BLaER1 treated with 17β-estradiol and CSF1 and Interleukin-3, amounts not matched to agents 10 nM and 100 nM (cell line): ENCODE results near the gene GSK3A.

ENCODE experiments used
- H3K27ac ChIP-seq, 11 experiments: shearing (Covaris generic); formaldehyde crosslinking; 2 replicates each; pipeline ENCODE4 v1.8.1; 2022
- H3K27me3 ChIP-seq, 11 experiments: shearing (Covaris generic); formaldehyde crosslinking; 2 replicates each; pipeline ENCODE4 v1.8.1; 2022
- H3K36me3 ChIP-seq, 11 experiments: shearing (Covaris generic); formaldehyde crosslinking; 2 replicates each; pipeline ENCODE4 v1.8.1; 2022
- H3K4me1 ChIP-seq, 10 experiments: shearing (Covaris generic); formaldehyde crosslinking; 2 replicates each; pipeline ENCODE4 v1.8.1; 2022
- H3K4me2 ChIP-seq, 11 experiments: shearing (Covaris generic); formaldehyde crosslinking; 2 replicates each; pipeline ENCODE4 v1.8.1; 2022
- H3K4me3 ChIP-seq, 10 experiments: shearing (Covaris generic); formaldehyde crosslinking; 2 replicates each; pipeline ENCODE4 v1.8.1; 2022
- H3K9ac ChIP-seq, 11 experiments: shearing (Covaris generic); formaldehyde crosslinking; 2 replicates each; pipeline ENCODE4 v1.8.1; 2022
- H3K9me3 ChIP-seq, 11 experiments: shearing (Covaris generic); formaldehyde crosslinking; replicated peaks in 1 of 11; 2 replicates each; pipeline ENCODE4 v1.8.1; 2022
- H4K20me1 ChIP-seq, 11 experiments: shearing (Covaris generic); formaldehyde crosslinking; 2 replicates each; pipeline ENCODE4 v1.8.1; 2022
- Cebpa-rat ChIP-seq, 11 experiments: shearing (Covaris generic); IDR thresholded peaks; 2 replicates each; pipeline ENCODE4 v1.8.1; 2022

Gene GSK3A

GRCh38 chr19:42242512-42243409, at the start of gene GSK3A:
TSS of gene GSK3A (minus strand) at chr19:42242602. CDS start at chr19:42242465, 137 bp downstream.
- Histone ChIP-seq H3K27me3 (no peaks in the 10 kb centered on the region), H3K4me3 (peak within 1 kb of the TSS; percentile 87 to 98 (median 90)), H3K4me1 (peaks cover 54 to 65% (median 62%) of the 10 kb centered on the region in 10 experiments), H3K36me3 (peaks cover 12 to 43% (median 32%) of the 10 kb centered on the region in 11 experiments; a peak in 20 of 22 replicates), H3K9ac (peak within 1 kb of the TSS; percentile 95 to 99 (median 97)), H3K27ac (peak within 1 kb of the TSS; percentile 87 to 96 (median 92)), H3K9me3 (no peaks in the 10 kb centered on the region), H4K20me1 (peaks cover 15 to 59% (median 47%) of the 10 kb centered on the region in 11 experiments; a peak in 19 of 22 replicates), H3K4me2 (peak within 1 kb of the TSS; percentile 93 to 100 (median 97))
- TF ChIP-seq Cebpa-rat (IDR thresholded peaks at IDR 0.05) = no peak

- TF ChIP-seq Cebpa-rat (IDR thresholded peaks at IDR 0.05) = no peak
- no peaks in the 10 kb centered on the region for H3K27me3 ChIP-seq
- peaks cover 80 to 97% (median 90%) of the 10 kb centered on the region in 11 experiments for H3K36me3 ChIP-seq
- no peaks in the 10 kb centered on the region for H3K9me3 ChIP-seq
- H4K20me1 ChIP-seq = peaks cover 48 to 98% (median 84%) of the 10 kb centered on the region in 11 experiments
- H3K4me2 ChIP-seq = peak overlapping the region in 9 of 11 experiments; percentile 31 to 85 (median 61); a peak in 18 of 22 replicates
- H3K4me3 ChIP-seq = peak overlapping the region in 1 of 10 experiments; percentile 40; a peak in 1 of 20 replicates
- no peak overlapping the region for H3K27ac ChIP-seq
- peaks cover 42 to 53% (median 51%) of the 10 kb centered on the region in 10 experiments; a peak in 19 of 20 replicates for H3K4me1 ChIP-seq
- peak overlapping the region in 7 of 11 experiments; percentile 9 to 45 (median 20); a peak in 3 of 22 replicates for H3K9ac ChIP-seq
Measured at GRCh38 chr19:42291435-42291810, 49.0 kb upstream of the GSK3A start.

- peak overlapping the region in 1 of 10 experiments; percentile 40; a peak in 2 of 20 replicates for H3K4me3 ChIP-seq
- TF ChIP-seq Cebpa-rat (IDR thresholded peaks at IDR 0.05) = no peak
- peaks cover 55 to 98% (median 84%) of the 10 kb centered on the region in 11 experiments for H4K20me1 ChIP-seq
Measured at GRCh38 chr19:42290523-42291434, 48.4 kb upstream of the GSK3A start.

GRCh38 chr19:42290136-42290522, 47.7 kb upstream of the GSK3A start:
- Histone ChIP-seq H3K36me3 (peaks cover 77 to 84% (median 82%) of the 10 kb centered on the region in 11 experiments), H3K9me3 (no peaks in the 10 kb centered on the region), H3K9ac (peak overlapping the region in 7 of 11 experiments; percentile 26 to 49 (median 43); a peak in 11 of 22 replicates), H3K4me1 (peaks cover 55 to 66% (median 64%) of the 10 kb centered on the region in 10 experiments), H3K4me3 (no peak overlapping the region), H4K20me1 (peaks cover 61 to 98% (median 90%) of the 10 kb centered on the region in 11 experiments), H3K27ac (peak overlapping the region in 3 of 11 experiments; percentile 18 to 29 (median 18); a peak in 3 of 22 replicates), H3K27me3 (no peaks in the 10 kb centered on the region), H3K4me2 (peak overlapping the region in 10 of 11 experiments; percentile 23 to 85 (median 59); a peak in 17 of 22 replicates)
- no peak for TF ChIP-seq Cebpa-rat (IDR thresholded peaks at IDR 0.05)

More at GRCh38 chr19:42290523-42291434, 48.4 kb upstream of the GSK3A start:
- Histone ChIP-seq H3K9me3 (no peaks in the 10 kb centered on the region), H3K36me3 (peaks cover 78 to 91% (median 88%) of the 10 kb centered on the region in 11 experiments), H3K9ac (peak overlapping the region in 9 of 11 experiments; percentile 9 to 49 (median 32); a peak in 12 of 22 replicates), H3K27ac (peak overlapping the region in 3 of 11 experiments; percentile 18 to 29 (median 18); a peak in 3 of 22 replicates), H3K4me2 (peak overlapping the region; percentile 23 to 85 (median 57); a peak in 18 of 22 replicates), H3K27me3 (no peaks in the 10 kb centered on the region), H3K4me1 (peaks cover 48 to 60% (median 57%) of the 10 kb centered on the region in 10 experiments)

GRCh38 chr19:42289556-42290041, 47.2 kb upstream of the GSK3A start:
- Histone ChIP-seq H3K4me2 (peak overlapping the region in 8 of 11 experiments; percentile 39 to 85 (median 68); a peak in 13 of 22 replicates), H4K20me1 (peaks cover 66 to 100% (median 95%) of the 10 kb centered on the region in 11 experiments), H3K9me3 (no peaks in the 10 kb centered on the region), H3K27ac (0 out of 22 replicates have a peak overlapping the region, but pooled peaks of 1 of the 11 experiments have one; percentile 18), H3K27me3 (no peaks in the 10 kb centered on the region), H3K4me3 (no peak overlapping the region), H3K9ac (peak overlapping the region in 7 of 11 experiments; percentile 26 to 49 (median 43); a peak in 9 of 22 replicates), H3K4me1 (peaks cover 59 to 72% (median 69%) of the 10 kb centered on the region in 10 experiments), H3K36me3 (peaks cover 74 to 80% (median 80%) of the 10 kb centered on the region in 11 experiments)
- no peak for TF ChIP-seq Cebpa-rat (IDR thresholded peaks at IDR 0.05)

GRCh38 chr19:42288881-42289555, 46.6 kb upstream of the GSK3A start:
- Histone ChIP-seq H3K4me3 (no peak overlapping the region), H3K9me3 (no peaks in the 10 kb centered on the region), H3K36me3 (peaks cover 68 to 75% (median 74%) of the 10 kb centered on the region in 11 experiments), H3K9ac (peak overlapping the region in 6 of 11 experiments; percentile 6 to 60 (median 36); a peak in 4 of 22 replicates), H3K27ac (no peak overlapping the region), H3K4me2 (peak overlapping the region in 9 of 11 experiments; percentile 8 to 100 (median 55); a peak in 12 of 22 replicates), H3K27me3 (no peaks in the 10 kb centered on the region), H4K20me1 (peaks cover 68 to 96% (median 91%) of the 10 kb centered on the region in 11 experiments), H3K4me1 (peaks cover 59 to 73% (median 69%) of the 10 kb centered on the region in 10 experiments)
- no peak for TF ChIP-seq Cebpa-rat (IDR thresholded peaks at IDR 0.05)

GRCh38 chr19:42288387-42288786, 46.0 kb upstream of the GSK3A start:
- Histone ChIP-seq H3K4me3 (no peak overlapping the region), H3K27ac (peak overlapping the region in 1 of 11 experiments; percentile 27; a peak in 1 of 22 replicates), H4K20me1 (peaks cover 68 to 92% (median 86%) of the 10 kb centered on the region in 11 experiments), H3K9me3 (no peaks in the 10 kb centered on the region), H3K9ac (peak overlapping the region in 3 of 11 experiments; percentile 6 to 60 (median 26); a peak in 3 of 22 replicates), H3K27me3 (no peaks in the 10 kb centered on the region), H3K4me2 (peak overlapping the region in 8 of 11 experiments; percentile 8 to 100 (median 20); a peak in 10 of 22 replicates), H3K36me3 (peaks cover 62 to 68% (median 67%) of the 10 kb centered on the region in 11 experiments), H3K4me1 (peaks cover 60 to 74% (median 71%) of the 10 kb centered on the region in 10 experiments)
- TF ChIP-seq Cebpa-rat (IDR thresholded peaks at IDR 0.05) = no peak
